ENCODE data around the gene MBTPS1.
"Not testable (repeated sequence)": the region's sequence is repeated elsewhere in the genome, so short reads cannot be mapped to it uniquely, and the experiment has no call there.

The MBTPS1 gene

GRCh38 chr16:84136331-84137125 lies 19.8 kb upstream of the MBTPS1 start:
- DNase-seq = no peak

- no peak for DNase-seq
These were observed 16.0 kb upstream of the MBTPS1 start for GRCh38 chr16:84132527-84133285.

DNA sequence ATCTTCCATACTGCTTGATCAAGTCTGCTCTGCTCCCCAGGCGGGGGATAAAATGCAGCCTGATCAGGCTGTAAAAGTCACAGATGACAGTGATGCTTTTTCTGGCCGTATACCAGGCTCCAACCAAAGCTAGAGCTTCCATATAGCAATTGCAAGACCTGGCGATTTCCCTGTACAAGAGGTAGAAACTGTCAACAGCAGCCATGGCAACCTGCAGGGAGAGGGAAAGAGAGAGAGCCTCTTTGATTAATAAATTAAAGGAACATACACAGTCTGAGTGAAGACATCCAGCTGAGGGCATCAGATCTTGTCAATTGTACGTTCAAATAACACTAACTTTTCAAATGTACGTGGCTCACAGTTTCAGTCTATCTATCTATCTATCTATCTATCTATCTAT lies 14.4 kb upstream of the MBTPS1 start:
- DNase-seq = no peak

GRCh38 chr16:84124257-84125073 lies 7.7 kb upstream of the MBTPS1 start:
- no peak for DNase-seq

DNA sequence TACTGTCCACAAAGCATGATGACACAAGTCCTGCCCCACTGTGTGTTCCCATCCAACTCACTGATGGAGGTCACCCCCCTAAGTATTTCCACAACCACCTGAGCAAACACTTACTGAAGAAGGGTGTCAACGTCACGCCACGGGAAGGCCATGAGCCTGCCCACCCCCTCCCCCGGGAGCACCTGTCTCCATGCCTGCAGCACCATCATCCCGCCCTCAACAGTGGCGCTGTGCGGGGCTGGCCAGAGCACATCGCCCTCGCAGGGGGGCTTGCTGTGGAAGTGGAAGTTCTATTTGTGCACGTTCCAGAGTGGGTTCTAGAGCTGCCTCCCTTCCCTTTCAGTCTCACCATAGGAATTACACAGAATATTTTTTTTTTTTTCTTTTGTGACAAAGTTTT lies 4.3 kb upstream of the MBTPS1 start:
- no peak for DNase-seq

DNA sequence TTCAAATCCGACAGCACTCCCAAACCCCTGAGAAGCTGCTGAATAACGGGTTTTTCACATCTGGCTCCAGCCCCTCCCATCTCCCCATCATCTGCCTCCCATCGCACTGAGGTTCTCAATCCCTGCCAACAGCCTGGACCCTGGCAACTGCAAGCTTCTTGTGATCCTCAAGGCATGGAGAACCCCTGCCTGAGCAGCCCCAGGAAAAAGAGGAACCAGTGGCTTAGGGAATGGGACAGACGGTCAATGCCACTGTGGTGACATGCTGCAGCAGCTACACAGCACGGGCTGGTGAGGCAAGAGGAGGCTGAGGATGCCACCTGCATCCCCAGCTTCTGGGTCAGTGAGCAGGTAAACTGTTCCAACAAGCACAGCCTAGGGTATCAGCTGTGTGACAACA lies 3.3 kb upstream of the MBTPS1 start:
- no peak for DNase-seq

GRCh38 chr16:84119368-84119767 lies 2.6 kb upstream of the MBTPS1 start:
- no peak for DNase-seq

- DNase-seq = not testable (repeated sequence)
These were observed 1.6 kb upstream of the MBTPS1 start for GRCh38 chr16:84118315-84118714.

DNA sequence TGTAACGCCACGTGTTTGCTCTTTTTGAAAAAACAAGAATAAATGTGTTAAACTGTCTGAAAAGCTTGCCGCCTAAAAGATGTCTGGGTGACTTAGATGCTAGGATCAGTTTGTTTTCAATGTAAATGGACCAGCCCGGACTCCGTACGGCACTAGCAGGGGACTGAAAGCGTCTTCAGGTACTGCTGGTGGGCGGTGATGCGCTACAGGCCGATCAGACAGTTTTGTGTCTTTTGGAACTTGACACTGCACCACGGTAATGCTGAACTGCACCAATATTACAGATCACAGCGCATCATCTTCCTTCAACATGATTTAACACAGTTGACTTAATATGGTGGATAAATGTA lies 727 bp upstream of the MBTPS1 start:
- no peak for DNase-seq

GRCh38 chr16:84115919-84116719 lies 623 bp downstream of the MBTPS1 start:
- peak in 1 of 2 donors; percentile 42 for DNase-seq

GRCh38 chr16:84111949-84112348 lies 4.8 kb downstream of the MBTPS1 start:
- DNase-seq = not testable (repeated sequence)

DNA sequence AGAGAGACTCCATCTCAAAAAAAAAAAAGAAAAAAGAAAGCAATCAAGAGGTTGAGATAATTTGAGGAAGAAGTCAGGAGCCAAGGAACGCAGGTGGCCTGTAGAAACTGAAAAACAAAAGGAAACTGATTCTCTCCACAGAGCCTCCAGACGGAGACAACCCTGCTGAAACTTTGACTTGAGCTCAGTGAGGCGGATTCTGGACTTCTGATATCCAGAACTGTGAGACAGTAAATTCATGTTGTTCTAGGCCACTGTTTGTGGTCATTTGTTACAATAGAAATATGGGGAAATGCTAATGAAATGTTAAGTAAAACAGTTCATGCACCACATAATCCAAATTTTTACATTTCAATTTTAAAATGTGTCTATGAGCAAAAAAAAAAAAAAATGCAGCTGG lies 5.2 kb downstream of the MBTPS1 start:
- DNase-seq = no peak

- no peak for DNase-seq
These were observed 6.2 kb downstream of the MBTPS1 start for GRCh38 chr16:84110527-84110926.

- no peak for DNase-seq
These were observed 7.0 kb downstream of the MBTPS1 start for GRCh38 chr16:84109598-84110335.

- DNase-seq = no peak
These were observed 8.8 kb downstream of the MBTPS1 start for GRCh38 chr16:84107921-84108320.

GRCh38 chr16:84105948-84106740 lies 10.6 kb downstream of the MBTPS1 start:
- DNase-seq = no peak

- no peak for DNase-seq
These were observed 11.4 kb downstream of the MBTPS1 start for GRCh38 chr16:84105301-84105815.

DNA sequence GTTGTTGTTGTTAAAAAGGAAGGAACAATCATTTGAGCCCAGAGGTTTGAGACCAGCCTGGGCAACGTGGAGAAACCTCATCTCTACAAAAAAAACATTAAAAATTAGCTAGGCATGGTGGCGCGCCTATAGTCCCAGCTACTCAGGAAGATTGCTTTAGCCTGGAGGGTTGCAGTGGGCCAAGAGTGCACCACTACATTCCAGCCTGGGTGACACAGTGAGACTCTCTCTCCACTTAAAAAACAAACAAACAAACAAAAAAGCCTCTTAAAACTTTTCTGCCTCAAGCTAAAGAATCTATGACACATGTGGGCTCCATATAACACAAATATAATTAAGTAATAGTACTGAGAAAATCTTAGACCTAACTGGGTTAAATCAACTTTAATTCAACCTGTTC lies 12.5 kb downstream of the MBTPS1 start:
- no peak for DNase-seq

GRCh38 chr16:84103678-84104077 lies 13.1 kb downstream of the MBTPS1 start:
- no peak for DNase-seq

DNA sequence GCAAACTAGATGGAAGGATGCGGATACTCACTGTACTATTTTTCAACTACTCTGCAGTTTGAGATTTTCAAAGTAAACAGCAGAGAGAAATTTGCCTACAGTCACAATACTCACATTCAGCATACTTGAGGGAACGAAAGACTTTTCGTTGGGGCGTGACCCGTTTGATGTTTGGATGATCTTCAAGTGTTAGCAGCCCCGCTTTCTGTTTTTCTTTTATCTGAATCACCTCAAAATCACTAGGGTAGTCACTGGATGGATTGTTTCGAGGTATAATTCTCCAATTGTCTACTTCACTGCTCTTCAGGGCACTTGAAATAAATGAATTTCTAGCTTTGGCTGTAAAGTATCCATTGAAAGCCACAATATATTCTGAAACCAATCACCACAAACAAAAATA lies 17.8 kb downstream of the MBTPS1 start:
- no peak for DNase-seq

All from hippocampal formation (tissue), 2 donors.